H9 (cell line): Measurements from ENCODE around the gene SF3A2. TPM values are rescaled to one million over a fixed set of nuclear protein-coding genes. Genes with fewer than 3 reads are reported as not detected.

Source experiments
- DNase-seq: peaks from one replicate; pipeline ENCODE4 v3.0.0-alpha.2; 2017
- H2AFZ ChIP-seq: one replicate; pipeline ENCODE4 v1.6.1; 2013; ENCODE audit warnings: mild to moderate bottlenecking, low read length, control low read depth, moderate library complexity
- H2AK5ac ChIP-seq: 2 replicates; pipeline ENCODE4 v1.6.1; 2013; ENCODE audit warnings: low read length, control low read depth, mixed read lengths; ENCODE audit not compliant: insufficient read length
- H2BK120ac ChIP-seq: one replicate; pipeline ENCODE4 v1.6.1; 2013; ENCODE audit warnings: low read depth, mild to moderate bottlenecking, low read length, control low read depth, inconsistent platforms; ENCODE audit not compliant: poor library complexity, severe bottlenecking
- H2BK12ac ChIP-seq: 2 replicates; pipeline ENCODE4 v1.6.1; 2013; ENCODE audit warnings: low read length, control low read depth, mixed read lengths, low read depth; ENCODE audit not compliant: insufficient read length
- H2BK15ac ChIP-seq: 2 replicates; pipeline ENCODE4 v1.6.1; 2013; ENCODE audit warnings: low read depth, low read length, control low read depth
- H2BK20ac ChIP-seq: one replicate; pipeline ENCODE4 v1.6.1; 2013; ENCODE audit warnings: low read depth, mild to moderate bottlenecking, low read length, control low read depth, inconsistent platforms; ENCODE audit not compliant: poor library complexity, severe bottlenecking
- H2BK5ac ChIP-seq: 2 replicates; pipeline ENCODE4 v1.6.1; 2013; ENCODE audit warnings: low read length, control low read depth, mixed read lengths; ENCODE audit not compliant: insufficient read length
- H3K14ac ChIP-seq: 2 replicates; pipeline ENCODE4 v1.6.1; 2013; ENCODE audit warnings: low read length, control low read depth; ENCODE audit not compliant: insufficient read depth
- H3K18ac ChIP-seq: 2 replicates; pipeline ENCODE4 v1.6.1; 2013; ENCODE audit warnings: low read depth, mild to moderate bottlenecking, mixed read lengths, low read length, control low read depth; ENCODE audit not compliant: insufficient read length
- H3K23ac ChIP-seq: 2 replicates; pipeline ENCODE4 v1.6.1; 2013; ENCODE audit warnings: low read length, control low read depth, mixed read lengths, low read depth; ENCODE audit not compliant: insufficient read length
- H3K23me2 ChIP-seq: 2 replicates; pipeline ENCODE4 v1.6.1; 2013; ENCODE audit warnings: low read depth, mild to moderate bottlenecking, mixed read lengths, low read length, control low read depth; ENCODE audit not compliant: insufficient read length, poor library complexity, severe bottlenecking
- H3K27ac ChIP-seq: 2 replicates; pipeline ENCODE4 v1.5.1; 2013; ENCODE audit warnings: low read length, control low read depth, mixed read lengths, low read depth; ENCODE audit not compliant: insufficient read length
- H3K27me3 ChIP-seq: 2 replicates; pipeline ENCODE4 v1.6.1; 2013; ENCODE audit warnings: low read length, control low read depth, inconsistent platforms; ENCODE audit not compliant: insufficient read depth
- H3K4ac ChIP-seq: 2 replicates; pipeline ENCODE4 v1.6.1; 2013; ENCODE audit warnings: low read depth, mild to moderate bottlenecking, control low read depth, inconsistent platforms, low read length, moderate library complexity
- H3K4me1 ChIP-seq: 2 replicates; pipeline ENCODE4 v1.6.1; 2013; ENCODE audit warnings: low read length, control low read depth, inconsistent platforms; ENCODE audit not compliant: insufficient read depth
- H3K4me2 ChIP-seq: 2 replicates; pipeline ENCODE4 v1.6.1; 2013; ENCODE audit warnings: low read length, control low read depth, mixed read lengths; ENCODE audit not compliant: insufficient read length, insufficient read depth
- H3K56ac ChIP-seq: 2 replicates; pipeline ENCODE4 v1.6.1; 2013; ENCODE audit warnings: low read depth, mild to moderate bottlenecking, mixed read lengths, low read length, control low read depth; ENCODE audit not compliant: insufficient read length
- H3K79me1 ChIP-seq: 2 replicates; pipeline ENCODE4 v1.6.1; 2013; ENCODE audit warnings: low read depth, mild to moderate bottlenecking, moderate library complexity, low read length, control low read depth, inconsistent platforms; ENCODE audit not compliant: insufficient read depth, poor library complexity, severe bottlenecking
- H3K79me2 ChIP-seq: 2 replicates; pipeline ENCODE4 v1.6.1; 2013; ENCODE audit warnings: low read length, control low read depth, inconsistent platforms; ENCODE audit not compliant: insufficient read depth
- H3K9ac ChIP-seq: 2 replicates; pipeline ENCODE4 v1.6.1; 2013; ENCODE audit warnings: low read length, control low read depth, mixed read lengths; ENCODE audit not compliant: insufficient read length; ENCODE audit errors: extremely low read depth
- H3K9me3 ChIP-seq: one replicate; pipeline ENCODE4 v1.6.1; 2013; ENCODE audit warnings: low read depth, low read length, inconsistent platforms; ENCODE audit not compliant: control insufficient read depth
- H3T11ph ChIP-seq: one replicate; pipeline ENCODE4 v1.6.1; 2013; ENCODE audit warnings: mild to moderate bottlenecking, low read length, control low read depth, inconsistent platforms
- H4K20me1 ChIP-seq: one replicate; pipeline ENCODE4 v1.6.1; 2013; ENCODE audit not compliant: control insufficient read depth, insufficient read length, insufficient read depth
- H4K5ac ChIP-seq: 2 replicates; pipeline ENCODE4 v1.6.1; 2013; ENCODE audit warnings: low read depth, mild to moderate bottlenecking, mixed read lengths, low read length, control low read depth; ENCODE audit not compliant: insufficient read length
- H4K8ac ChIP-seq: replicated peaks from 2 replicates; pipeline ENCODE4 v1.6.1; 2013; ENCODE audit warnings: low read length, control low read depth, mixed read lengths, low read depth; ENCODE audit not compliant: insufficient read length
- H4K91ac ChIP-seq: 2 replicates; pipeline ENCODE4 v1.6.1; 2013; ENCODE audit warnings: low read depth, mild to moderate bottlenecking, moderate library complexity, mixed read lengths, low read length, control low read depth; ENCODE audit not compliant: insufficient read length
- H3K27ac Mint-ChIP-seq, 3 experiments: 2 replicates in 2 of 3; 3 replicates in 1 of 3; pipeline ENCODE4 v1.8.0; 2020 to 2021; ENCODE audit warnings: mixed read lengths in 3 of 3, mild to moderate bottlenecking in 1 of 3, moderate library complexity in 1 of 3
- H3K27me3 Mint-ChIP-seq: 2 replicates; pipeline ENCODE4 v1.8.0; 2021; ENCODE audit warnings: low read depth, mild to moderate bottlenecking, moderate library complexity, mixed read lengths
- H3K36me3 Mint-ChIP-seq, 3 experiments: 2 replicates in 2 of 3; 3 replicates in 1 of 3; pipeline ENCODE4 v1.8.0; 2020 to 2021; ENCODE audit warnings: low read depth in 3 of 3, mixed read lengths in 3 of 3; ENCODE audit not compliant: insufficient read depth in 1 of 3
- H3K4me1 Mint-ChIP-seq, 2 experiments: 2 replicates each; pipeline ENCODE4 v1.8.0; 2020; ENCODE audit warnings: mixed read lengths in 2 of 2
- H3K4me3 Mint-ChIP-seq, 2 experiments: 2 replicates in 1 of 2; 3 replicates in 1 of 2; pipeline ENCODE4 v1.8.0; 2020 to 2021; ENCODE audit warnings: mild to moderate bottlenecking in 2 of 2, mixed read lengths in 2 of 2, moderate library complexity in 1 of 2
- H3K9me3 Mint-ChIP-seq, 2 experiments: 2 replicates in 1 of 2; 3 replicates in 1 of 2; pipeline ENCODE4 v1.8.0; 2020; ENCODE audit warnings: mild to moderate bottlenecking in 2 of 2, mixed read lengths in 2 of 2, moderate library complexity in 1 of 2
- CTCF ChIP-seq: fragments of 200-600 bp; sonication (generic); conservative IDR thresholded peaks from 3 replicates; pipeline ENCODE4 v1.8.0; 2021; ENCODE audit warnings: antibody characterized with exemption, mild to moderate bottlenecking
- WGBS: extraction: QIAGEN DNeasy Blood & Tissue Kit; methylation state at CpG from one replicate; pipeline ENCODE4 v1.1.7; 2013; ENCODE audit warnings: missing lambda C conversion rate, low lambda C conversion rate, mixed read lengths; ENCODE audit not compliant: insufficient read length; ENCODE audit errors: extremely low coverage; 5-methylcytosine and 5-hydroxymethylcytosine counted together
- total RNA-seq: library from RNA; stranded (reverse); gene quantifications from 2 replicates; pipeline ENCODE4 v1.2.1, GENCODE V29; 2021

Gene SF3A2
- total RNA-seq, 1 experiment from 2014 or later: 166 TPM

- peak overlapping the region; percentile 91 to 97 for H3K4me3 Mint-ChIP-seq
- WGBS: no CpG with 5 or more reads among the region's 4 CpGs
- H3K27me3 Mint-ChIP-seq: peaks cover 8% of the 10 kb centered on the region
- Histone ChIP-seq H3K4me1 (0 out of 2 replicates have a peak, but pooled peaks cover 2% of the 10 kb centered on the region), H2AK5ac (no peak overlapping the region), H2BK12ac (no peak overlapping the region), H2BK20ac (no peak overlapping the region), H3K79me1 (no peaks in the 10 kb centered on the region), H4K5ac (no peak overlapping the region), H3T11ph (no peak overlapping the region), H3K9me3 (no peaks in the 10 kb centered on the region), H3K56ac (no peak overlapping the region), H2BK5ac (no peak overlapping the region), H4K8ac (no peak overlapping the region), H3K4me2 (no peak overlapping the region), H3K9ac (no peak overlapping the region), H3K23ac (no peak overlapping the region), H4K91ac (no peak overlapping the region), H4K20me1 (peaks cover 2% of the 10 kb centered on the region), H3K14ac (no peak overlapping the region), H3K23me2 (peaks cover 4% of the 10 kb centered on the region), H3K4ac (no peak overlapping the region), H2AFZ (no peak overlapping the region), H3K27me3 (no peaks in the 10 kb centered on the region), H3K79me2 (peaks cover 24% of the 10 kb centered on the region; the same call in 1 of the 2 replicates), H2BK120ac (no peak overlapping the region), H2BK15ac (no peak overlapping the region), H3K18ac (no peak overlapping the region), H3K27ac (no peak overlapping the region)
- H3K27ac Mint-ChIP-seq: no peak overlapping the region; a peak in 1 of 7 replicates
- TF ChIP-seq CTCF: no peak
- H3K4me1 Mint-ChIP-seq: peaks cover 11 to 24% of the 10 kb centered on the region in 2 experiments
- peaks cover 10 to 28% (median 17%) of the 10 kb centered on the region in 3 experiments; a peak in 6 of 7 replicates for H3K36me3 Mint-ChIP-seq
- H3K9me3 Mint-ChIP-seq: no peaks in the 10 kb centered on the region; a peak in 2 of 5 replicates
- no peak for DNase-seq
These were observed 31.8 kb downstream of the SF3A2 start for GRCh38 chr19:2268480-2268830.
